ENCODE results near the gene HOXC9. TPM values are rescaled to one million over a fixed set of nuclear protein-coding genes. Genes with fewer than 3 reads are reported as not detected.

Gene HOXC9
- total RNA-seq, 1 experiment from 2014 or later = not detected

DNA sequence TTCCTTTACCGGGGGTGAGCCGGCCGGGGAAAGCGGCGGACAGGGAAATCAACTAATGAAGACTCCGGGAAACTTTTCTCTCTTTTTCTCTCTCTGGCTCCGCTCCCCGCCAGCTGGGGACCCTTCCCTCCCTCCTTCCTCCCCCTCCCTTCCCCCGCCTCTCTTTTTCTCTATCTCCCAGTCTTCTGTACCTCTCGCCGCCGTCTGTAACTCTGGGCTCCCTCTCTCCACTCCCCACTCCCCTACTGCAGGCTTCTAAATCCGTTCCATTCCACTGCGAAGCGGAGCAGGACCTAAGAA is 33.9 kb upstream of the HOXC9 start:
- H3K23me2 ChIP-seq (ENCODE audit: insufficient read length, low read depth, low read length, poor library complexity, severe bottlenecking) = no peaks in the 10 kb centered on the region
- DNase-seq = peak; percentile 81
- H2BK5ac ChIP-seq (ENCODE audit: insufficient read length, low read length) = no peak overlapping the region
- H3K4me1 Mint-ChIP-seq = peaks cover 8 to 12% of the 10 kb centered on the region in 2 experiments; a peak in 3 of 4 replicates
- peak overlapping the region; percentile 27 to 30 for H3K4me3 Mint-ChIP-seq
- H2BK20ac ChIP-seq (ENCODE audit: low read depth, low read length, poor library complexity, severe bottlenecking) = no peak overlapping the region
- no peaks in the 10 kb centered on the region; a peak in 1 of 7 replicates for H3K36me3 Mint-ChIP-seq (ENCODE audit: insufficient read depth in 1 of 3, low read depth in 3 of 3)
- H3K27ac ChIP-seq (ENCODE audit: insufficient read length, low read depth, low read length) = no peak overlapping the region
- H4K8ac ChIP-seq (replicated peaks; ENCODE audit: insufficient read length, low read depth, low read length) = no peak overlapping the region
- no peaks in the 10 kb centered on the region for H4K20me1 ChIP-seq (ENCODE audit: control insufficient read depth, insufficient read depth, insufficient read length)
- peaks cover 95% of the 10 kb centered on the region for H3K27me3 ChIP-seq (ENCODE audit: insufficient read depth, low read length)
- WGBS (ENCODE audit: extremely low coverage, insufficient read length, low lambda C conversion rate) = no CpG with 5 or more reads among the region's 15 CpGs
- no peak overlapping the region for H3K9ac ChIP-seq (ENCODE audit: extremely low read depth, insufficient read length, low read length)
- no peak overlapping the region for H4K91ac ChIP-seq (ENCODE audit: insufficient read length, low read depth, low read length)
- no peak overlapping the region for H2AK5ac ChIP-seq (ENCODE audit: insufficient read length, low read length)
- no peak overlapping the region for H4K5ac ChIP-seq (ENCODE audit: insufficient read length, low read depth, low read length)
- H3K27ac Mint-ChIP-seq = no peak overlapping the region
- H2BK12ac ChIP-seq (ENCODE audit: insufficient read length, low read depth, low read length) = no peak overlapping the region
- no peak overlapping the region for H3K4ac ChIP-seq (ENCODE audit: low read depth, low read length)
- no peak overlapping the region for H2BK120ac ChIP-seq (ENCODE audit: low read depth, low read length, poor library complexity, severe bottlenecking)
- H3K18ac ChIP-seq (ENCODE audit: insufficient read length, low read depth, low read length) = no peak overlapping the region
- no peak overlapping the region for H3T11ph ChIP-seq (ENCODE audit: low read length)
- H3K9me3 Mint-ChIP-seq = peaks cover 2 to 16% of the 10 kb centered on the region in 2 experiments; a peak in 2 of 5 replicates
- H3K9me3 ChIP-seq (ENCODE audit: control insufficient read depth, low read depth, low read length) = no peaks in the 10 kb centered on the region
- TF ChIP-seq, protein P1, sequence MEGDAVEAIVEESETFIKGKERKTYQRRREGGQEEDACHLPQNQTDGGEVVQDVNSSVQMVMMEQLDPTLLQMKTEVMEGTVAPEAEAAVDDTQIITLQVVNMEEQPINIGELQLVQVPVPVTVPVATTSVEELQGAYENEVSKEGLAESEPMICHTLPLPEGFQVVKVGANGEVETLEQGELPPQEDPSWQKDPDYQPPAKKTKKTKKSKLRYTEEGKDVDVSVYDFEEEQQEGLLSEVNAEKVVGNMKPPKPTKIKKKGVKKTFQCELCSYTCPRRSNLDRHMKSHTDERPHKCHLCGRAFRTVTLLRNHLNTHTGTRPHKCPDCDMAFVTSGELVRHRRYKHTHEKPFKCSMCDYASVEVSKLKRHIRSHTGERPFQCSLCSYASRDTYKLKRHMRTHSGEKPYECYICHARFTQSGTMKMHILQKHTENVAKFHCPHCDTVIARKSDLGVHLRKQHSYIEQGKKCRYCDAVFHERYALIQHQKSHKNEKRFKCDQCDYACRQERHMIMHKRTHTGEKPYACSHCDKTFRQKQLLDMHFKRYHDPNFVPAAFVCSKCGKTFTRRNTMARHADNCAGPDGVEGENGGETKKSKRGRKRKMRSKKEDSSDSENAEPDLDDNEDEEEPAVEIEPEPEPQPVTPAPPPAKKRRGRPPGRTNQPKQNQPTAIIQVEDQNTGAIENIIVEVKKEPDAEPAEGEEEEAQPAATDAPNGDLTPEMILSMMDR (conservative IDR thresholded peaks at IDR 0.05) = no peak
- H3K79me2 ChIP-seq (ENCODE audit: insufficient read depth, low read length) = no peaks in the 10 kb centered on the region
- H3K79me1 ChIP-seq (ENCODE audit: insufficient read depth, low read depth, low read length, poor library complexity, severe bottlenecking) = no peaks in the 10 kb centered on the region
- no peak overlapping the region for H2BK15ac ChIP-seq (ENCODE audit: low read depth, low read length)
- no peak overlapping the region for H3K23ac ChIP-seq (ENCODE audit: insufficient read length, low read depth, low read length)
- H3K56ac ChIP-seq (ENCODE audit: insufficient read length, low read depth, low read length) = no peak overlapping the region
- H2AFZ ChIP-seq (ENCODE audit: low read length) = no peak overlapping the region
- H3K4me1 ChIP-seq (ENCODE audit: insufficient read depth, low read length) = no peaks in the 10 kb centered on the region
- peaks cover 100% of the 10 kb centered on the region for H3K27me3 Mint-ChIP-seq (ENCODE audit: low read depth)
- peak overlapping the region; percentile 30 for H3K4me2 ChIP-seq (ENCODE audit: insufficient read depth, insufficient read length, low read length)
- no peak overlapping the region for H3K14ac ChIP-seq (ENCODE audit: insufficient read depth, low read length)
